Endothelial cell of umbilical vein (primary cell): ENCODE measurements around the gene NATD1. TPM values are rescaled to one million over a fixed set of nuclear protein-coding genes. Genes with fewer than 3 reads are reported as not detected.
A peak's percentile ranks its signal among the peaks of the same experiment; 100 is the strongest.

ENCODE experiments used
- BruUV-seq: library from RNA; stranded (reverse); fragments of 400-500 nt; replicated peaks from 2 replicates; lab custom pipeline; 2021; lab: Mats Ljungman, UMichigan
- CTCF ChIA-PET: fragments of 300-600, 350-600 bp; sonication (Branson Sonifier 250); formaldehyde crosslinking; loops from one replicate; lab custom pipeline; 2021; ENCODE audit warnings: antibody characterized with exemption, inconsistent platforms; lab: Charles Lee
- POLR2A ChIA-PET: fragments of 300-600, 350-600 bp; sonication (Branson Sonifier 250); formaldehyde crosslinking; loops from one replicate; lab custom pipeline; 2021; ENCODE audit warnings: antibody characterized with exemption, inconsistent platforms; lab: Charles Lee
- DNase-seq: peaks from one replicate; pipeline ENCODE4 v3.0.0-alpha.2; 2011; ENCODE audit warnings: low read depth, low spot score
- FAIRE-seq: peaks from 2 replicates; lab custom pipeline; 2011; peaks lifted over from hg19 to GRCh38; lab: Jason Lieb, UNC
- H2AFZ ChIP-seq: 2 replicates; pipeline ENCODE4 v1.6.0; 2012; ENCODE audit warnings: low read depth, low read length, control low read depth, inconsistent platforms
- H3K27ac ChIP-seq: 2 replicates; pipeline ENCODE4 v1.5.1; 2011; ENCODE audit warnings: low read depth, mild to moderate bottlenecking, control low read depth, low read length, moderate library complexity; ENCODE audit not compliant: insufficient read depth
- H3K27me3 ChIP-seq, 2 experiments: 2 replicates each; pipeline versions ENCODE4 v1.6.0 to v1.6.1; 2011; ENCODE audit warnings: low read length in 2 of 2, mixed read lengths in 1 of 2; ENCODE audit not compliant: control insufficient read depth in 2 of 2, insufficient read depth in 2 of 2
- H3K36me3 ChIP-seq, 2 experiments: 2 replicates in 1 of 2; 3 replicates in 1 of 2; pipeline ENCODE4 v1.5.1; 2011; ENCODE audit warnings: low read length in 2 of 2, mild to moderate bottlenecking in 1 of 2, moderate library complexity in 1 of 2; ENCODE audit not compliant: control insufficient read depth in 2 of 2, insufficient read depth in 2 of 2; ENCODE audit errors: extremely low read depth in 1 of 2
- H3K4me1 ChIP-seq: 3 replicates; pipeline ENCODE4 v1.5.1; 2011; ENCODE audit warnings: mild to moderate bottlenecking, low read length; ENCODE audit not compliant: control insufficient read depth, insufficient read depth; ENCODE audit errors: extremely low read depth
- H3K4me2 ChIP-seq: 2 replicates; pipeline ENCODE4 v1.6.1; 2011; ENCODE audit warnings: low read length, control low read depth, mixed read lengths; ENCODE audit not compliant: insufficient read depth
- H3K4me3 ChIP-seq, 3 experiments: fragments of 200-600 bp in 1 of 3; sonication (generic), shearing (Covaris generic) in 1 of 3; replicated peaks in 1 of 3; 2 replicates each; pipeline ENCODE4 v1.5.1; 2011 to 2016; ENCODE audit warnings: control low read depth in 3 of 3, low read length in 3 of 3, mild to moderate bottlenecking in 2 of 3, inconsistent platforms in 1 of 3, low read depth in 1 of 3, moderate library complexity in 1 of 3; ENCODE audit not compliant: insufficient read depth in 1 of 3
- H3K79me2 ChIP-seq: 2 replicates; pipeline ENCODE4 v1.6.0; 2012; ENCODE audit warnings: low read length, inconsistent platforms; ENCODE audit not compliant: control insufficient read depth, insufficient read depth
- H3K9ac ChIP-seq: replicated peaks from 2 replicates; pipeline ENCODE3; 2011; ENCODE audit warnings: low read length, control low read depth; ENCODE audit not compliant: insufficient read depth; ENCODE audit errors: extremely low read depth
- H3K9me1 ChIP-seq: replicated peaks from 3 replicates; pipeline ENCODE4 v1.6.0; 2011; ENCODE audit warnings: mild to moderate bottlenecking, low read length; ENCODE audit not compliant: control insufficient read depth, insufficient read depth; ENCODE audit errors: extremely low read depth
- H3K9me3 ChIP-seq: replicated peaks from 2 replicates; pipeline ENCODE4 v1.5.1; 2012; ENCODE audit warnings: low read length, inconsistent platforms; ENCODE audit not compliant: control insufficient read depth, insufficient read depth
- H4K20me1 ChIP-seq: replicated peaks from 2 replicates; pipeline ENCODE3; 2011; ENCODE audit warnings: mild to moderate bottlenecking, low read length; ENCODE audit not compliant: control insufficient read depth, insufficient read depth; ENCODE audit errors: extremely low read depth
- CTCF ChIP-seq, 2 donors: IDR thresholded peaks; 1 replicate in 1 of 2; 2 replicates in 1 of 2; pipeline ENCODE4 v1.5.1; 2011; ENCODE audit warnings: low read length in 2 of 2, mild to moderate bottlenecking in 2 of 2, moderate library complexity in 2 of 2, control low read depth in 1 of 2, inconsistent platforms in 1 of 2, low read depth in 1 of 2; ENCODE audit not compliant: insufficient read depth in 1 of 2; ENCODE audit errors: extremely low read depth in 1 of 2
- EZH2 ChIP-seq: IDR thresholded peaks from 2 replicates; pipeline ENCODE4 v1.6.1; 2012; ENCODE audit warnings: borderline replicate concordance, low read depth, mild to moderate bottlenecking, moderate library complexity, low read length, inconsistent platforms; ENCODE audit not compliant: severe bottlenecking
- FOS ChIP-seq: IDR thresholded peaks from 2 replicates; pipeline ENCODE4 v1.6.1; 2011; ENCODE audit warnings: mild to moderate bottlenecking, low read length, moderate library complexity, borderline replicate concordance; ENCODE audit not compliant: insufficient read depth
- GATA2 ChIP-seq: IDR thresholded peaks from 2 replicates; pipeline ENCODE4 v1.7.0; 2011; ENCODE audit warnings: low read depth, mild to moderate bottlenecking, moderate library complexity, mixed read lengths, low read length; ENCODE audit not compliant: insufficient read length, insufficient read depth
- JUN ChIP-seq: IDR thresholded peaks from 2 replicates; pipeline ENCODE4 v1.6.1; 2011; ENCODE audit warnings: borderline replicate concordance, low read depth; ENCODE audit not compliant: insufficient read length, insufficient read depth
- MAX ChIP-seq: IDR thresholded peaks from 2 replicates; pipeline ENCODE4 v1.6.1; 2011; ENCODE audit not compliant: insufficient read depth, insufficient read length
- MYC ChIP-seq: IDR thresholded peaks from one replicate; pipeline ENCODE4 v1.6.1; 2011; ENCODE audit warnings: mild to moderate bottlenecking, low read depth, low read length
- POLR2A ChIP-seq: IDR thresholded peaks from 2 replicates; pipeline ENCODE4 v1.6.1; 2012; ENCODE audit warnings: low read depth, mild to moderate bottlenecking, control low read depth, low read length
- POLR2AphosphoS5 ChIP-seq: IDR thresholded peaks from 2 replicates; pipeline ENCODE4 v1.6.1; 2012; ENCODE audit warnings: low read depth, mild to moderate bottlenecking, control low read depth, low read length, moderate library complexity; ENCODE audit not compliant: insufficient read depth
- dilution Hi-C: fragments of 300-500 bp; cut with MboI; formaldehyde crosslinking; loops from one replicate; pipeline ENCODE4 v1.15.0; 2019; ENCODE audit warnings: low sequenced_read_pairs; ENCODE audit not compliant: extremely low pct_ligation_motif_present
- intact Hi-C: fragments of 100-400 bp; cut with micrococcal nuclease; formaldehyde crosslinking; loops from one replicate; pipeline ENCODE4 v1.10.0; 2022
- polyA plus RNA-seq, 4 experiments: library from polyadenylated mRNA; depleted of rRNA in 3 of 4; stranded (reverse) in 3 of 4; unstranded in 1 of 4; fragments of >200 nt; gene quantifications; 2 replicates each; pipeline versions ENCODE4 v1.2.1 to v1.2.3, GENCODE V29; 2011 to 2012; ENCODE audit warnings: missing spikeins in 1 of 4
- total RNA-seq: library from RNA; stranded (reverse); gene quantifications from 2 replicates; pipeline ENCODE4 v1.2.3, GENCODE V29; 2021

NATD1 gene
- total and polyA plus RNA-seq, 2 donors (not counting 3 experiments of a cell fraction or from before 2014, with no cell fraction given) = 7.0 to 7.2 TPM

GRCh38 chr17:21214015-21214776 lies 39.0 kb downstream of the NATD1 start, which contains the start of gene TMEM11:
Gene TMEM11, minus strand, starts transcription at chr17:21214161. Its CDS starts 9 bp downstream, at chr17:21214152.
- ChIA-PET POLR2A (no interaction called here), CTCF (interaction anchor here (1.0 to 4.5 kb wide), 6 partner anchors 11 to 299 kb away, joined by 3 to 35 read pairs (median 4); no protein-coding TSS in a partner anchor)
- TF ChIP-seq CTCF (IDR thresholded peaks at IDR 0.05; ENCODE audit: extremely low read depth in 1 of 2, insufficient read depth in 1 of 2, low read depth in 1 of 2, low read length in 2 of 2) (peak in 1 of 2 donors; percentile 5), POLR2AphosphoS5 (peak; percentile 24), FOS (no peak), JUN (no peak), GATA2 (no peak), POLR2A (peak; percentile 58), MAX (peak; percentile 12), EZH2 (no peak), MYC (no peak)
- H4K20me1 ChIP-seq = no peaks in the 10 kb centered on the region
- peak within 1 kb of the TSS; percentile 96 for H3K9ac ChIP-seq
- dilution Hi-C loops = no loop called here
- H3K36me3 ChIP-seq = peaks cover 2 to 3% of the 10 kb centered on the region in 2 experiments
- no peaks in the 10 kb centered on the region for H3K9me1 ChIP-seq
- peak within 1 kb of the TSS; percentile 77 for H3K27ac ChIP-seq
- H3K79me2 ChIP-seq = peaks cover 60% of the 10 kb centered on the region
- peak within 1 kb of the TSS; percentile 80 for H2AFZ ChIP-seq
- H3K4me3 ChIP-seq = peak within 1 kb of the TSS; percentile 73 to 96 (median 96)
- intact Hi-C loops = loop anchor here (1.0 to 10.0 kb wide), 7 partner anchors 39 to 171 kb away; partner anchors contain the start of genes DHRS7B, MAP2K3, NATD1 and USP22
- peaks cover 20% of the 10 kb centered on the region for H3K4me1 ChIP-seq
- H3K27me3 ChIP-seq = no peaks in the 10 kb centered on the region
- TSS peak; percentile 25 for BruUV-seq
- H3K4me2 ChIP-seq = peak within 1 kb of the TSS; percentile 98
- peak; percentile 97 for DNase-seq
- FAIRE-seq = peak; percentile 88
- H3K9me3 ChIP-seq = no peaks in the 10 kb centered on the region
